IgD-negative memory B cell (primary cell): ENCODE data around the gene STYXL2. TPM values are rescaled to one million over a fixed set of nuclear protein-coding genes. Genes with fewer than 3 reads are reported as not detected.

Source experiments
- polyA plus RNA-seq: library from polyadenylated mRNA; unstranded; fragments of 300-500 nt; fragmentation: Illumina TruSeq; gene quantifications from one replicate; pipeline ENCODE4 v1.2.3, GENCODE V29; 2021

STYXL2 gene
- polyA plus RNA-seq, 1 donor from 2014 or later: not detected

Other genes with a start within 250 kb of the STYXL2 start
- 14.6 TPM for gene TADA1, start 217.8 kb upstream of the STYXL2 start, polyA plus RNA-seq
- not detected for gene ILDR2, start 118.5 kb upstream of the STYXL2 start, polyA plus RNA-seq
- gene MAEL, start 104.8 kb upstream of the STYXL2 start, polyA plus RNA-seq: not detected
- gene GPA33, start 3.7 kb upstream of the STYXL2 start, polyA plus RNA-seq: 3.3 TPM
- gene POU2F1, start 126.8 kb downstream of the STYXL2 start, polyA plus RNA-seq: 20.4 TPM